HEK293 (cell line): ENCODE data around the gene VDR.

ENCODE experiments used
- CTCF ChIA-PET: fragments of 350-600 bp; formaldehyde crosslinking; extraction: SDS; loops from one replicate; lab custom pipeline; 2021; ENCODE audit warnings: antibody characterized with exemption; lab: Yijun Ruan, JAX
- POLR2A ChIA-PET: fragments of 300-600 bp; formaldehyde crosslinking; extraction: SDS; loops from one replicate; lab custom pipeline; 2020; ENCODE audit warnings: antibody characterized with exemption, inconsistent platforms; lab: Yijun Ruan, JAX
- H3K27ac ChIP-seq: fragments of 200-500 bp; sonication (Bioruptor generic); 2 replicates; pipeline ENCODE4 v1.5.1; 2014; ENCODE audit warnings: low read depth, low read length, control low read depth, inconsistent platforms; ENCODE audit errors: extremely low read depth
- H3K36me3 ChIP-seq, 2 experiments: fragments of 200-500 bp in 1 of 2; sonication (Bioruptor generic) in 1 of 2; 1 replicate in 1 of 2; 2 replicates in 1 of 2; pipeline ENCODE4 v1.5.1; 2014 to 2017; ENCODE audit warnings: inconsistent platforms in 2 of 2, low read length in 2 of 2; ENCODE audit not compliant: control insufficient read depth in 2 of 2, insufficient read depth in 1 of 2
- H3K4me1 ChIP-seq: fragments of 200-500 bp; sonication (Bioruptor generic); 2 replicates; pipeline ENCODE4 v1.5.1; 2014; ENCODE audit warnings: mild to moderate bottlenecking, low read length, inconsistent platforms; ENCODE audit not compliant: control insufficient read depth, insufficient read depth
- H3K4me3 ChIP-seq: 2 replicates; pipeline ENCODE4 v1.5.1; 2011; ENCODE audit warnings: low read depth, mild to moderate bottlenecking, control low read depth, low read length, moderate library complexity
- H3K9me3 ChIP-seq: fragments of 200-500 bp; sonication (Bioruptor generic); 2 replicates; pipeline ENCODE4 v1.5.1; 2014; ENCODE audit warnings: low read depth, low read length, inconsistent platforms; ENCODE audit not compliant: control insufficient read depth, insufficient read depth
- GLIS2 ChIP-seq: fragments of 450-650 bp; formaldehyde crosslinking; IDR thresholded peaks from 2 replicates; pipeline ENCODE4 v1.5.1; 2016; ENCODE audit warnings: missing biosample characterization, missing genetic modification characterization
- SCRT1 ChIP-seq: fragments of 450-650 bp; formaldehyde crosslinking; IDR thresholded peaks from 2 replicates; pipeline ENCODE4 v1.5.1; 2016; ENCODE audit warnings: missing biosample characterization, missing genetic modification characterization, borderline replicate concordance
- SCRT2 ChIP-seq: fragments of 450-650 bp; formaldehyde crosslinking; IDR thresholded peaks from 2 replicates; pipeline ENCODE4 v1.5.1; 2016; ENCODE audit warnings: missing biosample characterization, missing genetic modification characterization
- TCF7L2 ChIP-seq: IDR thresholded peaks from 2 replicates; pipeline ENCODE4 v1.6.1; 2011; ENCODE audit warnings: low read depth, mild to moderate bottlenecking, inconsistent platforms, low read length, moderate library complexity, borderline replicate concordance
- ZBTB17 ChIP-seq: fragments of 450-650 bp; formaldehyde crosslinking; IDR thresholded peaks from 2 replicates; pipeline ENCODE4 v1.5.1; 2016; ENCODE audit warnings: missing biosample characterization, missing genetic modification characterization
- ZBTB20 ChIP-seq: fragments of 450-650 bp; formaldehyde crosslinking; IDR thresholded peaks from 2 replicates; pipeline ENCODE4 v1.5.1; 2016; ENCODE audit warnings: missing biosample characterization, missing genetic modification characterization
- ZFP41 ChIP-seq: fragments of 450-650 bp; formaldehyde crosslinking; IDR thresholded peaks from 2 replicates; pipeline ENCODE4 v1.5.1; 2016; ENCODE audit warnings: missing biosample characterization, missing genetic modification characterization, borderline replicate concordance
- ZNF138 ChIP-seq: fragments of 450-650 bp; formaldehyde crosslinking; IDR thresholded peaks from 2 replicates; pipeline ENCODE4 v1.5.1; 2016; ENCODE audit warnings: missing biosample characterization, missing genetic modification characterization, borderline replicate concordance
- ZNF157 ChIP-seq: fragments of 450-650 bp; formaldehyde crosslinking; IDR thresholded peaks from 2 replicates; pipeline ENCODE4 v1.5.1; 2016; ENCODE audit warnings: missing biosample characterization, missing genetic modification characterization
- ZNF16 ChIP-seq: fragments of 450-650 bp; formaldehyde crosslinking; IDR thresholded peaks from 2 replicates; pipeline ENCODE4 v1.5.1; 2016; ENCODE audit warnings: low read depth, missing biosample characterization, missing genetic modification characterization
- ZNF214 ChIP-seq: fragments of 450-650 bp; formaldehyde crosslinking; IDR thresholded peaks from 2 replicates; pipeline ENCODE4 v1.5.1; 2017; ENCODE audit warnings: missing biosample characterization, mild to moderate bottlenecking, missing genetic modification characterization, borderline replicate concordance
- ZNF221 ChIP-seq: fragments of 450-650 bp; formaldehyde crosslinking; IDR thresholded peaks from 2 replicates; pipeline ENCODE4 v1.5.1; 2017; ENCODE audit warnings: missing biosample characterization, missing genetic modification characterization, borderline replicate concordance
- ZNF302 ChIP-seq: fragments of 450-650 bp; formaldehyde crosslinking; IDR thresholded peaks from 2 replicates; pipeline ENCODE4 v1.5.1; 2016; ENCODE audit warnings: missing biosample characterization, missing genetic modification characterization, low read depth
- ZNF473 ChIP-seq: fragments of 450-650 bp; formaldehyde crosslinking; IDR thresholded peaks from 2 replicates; pipeline ENCODE4 v1.5.1; 2017; ENCODE audit warnings: missing biosample characterization, missing genetic modification characterization
- ZNF510 ChIP-seq: fragments of 450-650 bp; formaldehyde crosslinking; IDR thresholded peaks from 2 replicates; pipeline ENCODE4 v1.5.1; 2018; ENCODE audit warnings: mild to moderate bottlenecking, missing genetic modification characterization, missing biosample characterization; ENCODE audit not compliant: insufficient replicate concordance
- ZNF585B ChIP-seq: fragments of 450-650 bp; formaldehyde crosslinking; IDR thresholded peaks from 2 replicates; pipeline ENCODE4 v1.5.1; 2016; ENCODE audit warnings: missing biosample characterization, missing genetic modification characterization
- ZNF843 ChIP-seq: fragments of 450-650 bp; formaldehyde crosslinking; IDR thresholded peaks from 2 replicates; pipeline ENCODE4 v1.5.1; 2016; ENCODE audit warnings: missing biosample characterization, missing genetic modification characterization
- ZXDB ChIP-seq: fragments of 450-650 bp; formaldehyde crosslinking; IDR thresholded peaks from 2 replicates; pipeline ENCODE4 v1.5.1; 2016; ENCODE audit warnings: missing biosample characterization, missing genetic modification characterization
- TF ChIP-seq, protein P1 (sequence below): fragments of 450-650 bp; formaldehyde crosslinking; IDR thresholded peaks from 2 replicates; pipeline ENCODE4 v1.5.1; 2016; ENCODE audit warnings: missing biosample characterization, missing genetic modification characterization
- TF ChIP-seq, protein P2 (sequence below): fragments of 450-650 bp; formaldehyde crosslinking; IDR thresholded peaks from 2 replicates; pipeline ENCODE4 v1.5.1; 2016; ENCODE audit warnings: missing biosample characterization, missing genetic modification characterization, low read depth
- TF ChIP-seq, protein P3 (sequence below): fragments of 450-650 bp; formaldehyde crosslinking; optimal IDR thresholded peaks from 2 replicates; pipeline ENCODE3; 2016; ENCODE audit warnings: missing biosample characterization, mild to moderate bottlenecking, missing genetic modification characterization
- TF ChIP-seq, protein P4 (sequence below): fragments of 450-650 bp; formaldehyde crosslinking; IDR thresholded peaks from 2 replicates; pipeline ENCODE4 v1.5.1; 2016; ENCODE audit warnings: missing biosample characterization, missing genetic modification characterization, borderline replicate concordance

Gene VDR

DNA sequence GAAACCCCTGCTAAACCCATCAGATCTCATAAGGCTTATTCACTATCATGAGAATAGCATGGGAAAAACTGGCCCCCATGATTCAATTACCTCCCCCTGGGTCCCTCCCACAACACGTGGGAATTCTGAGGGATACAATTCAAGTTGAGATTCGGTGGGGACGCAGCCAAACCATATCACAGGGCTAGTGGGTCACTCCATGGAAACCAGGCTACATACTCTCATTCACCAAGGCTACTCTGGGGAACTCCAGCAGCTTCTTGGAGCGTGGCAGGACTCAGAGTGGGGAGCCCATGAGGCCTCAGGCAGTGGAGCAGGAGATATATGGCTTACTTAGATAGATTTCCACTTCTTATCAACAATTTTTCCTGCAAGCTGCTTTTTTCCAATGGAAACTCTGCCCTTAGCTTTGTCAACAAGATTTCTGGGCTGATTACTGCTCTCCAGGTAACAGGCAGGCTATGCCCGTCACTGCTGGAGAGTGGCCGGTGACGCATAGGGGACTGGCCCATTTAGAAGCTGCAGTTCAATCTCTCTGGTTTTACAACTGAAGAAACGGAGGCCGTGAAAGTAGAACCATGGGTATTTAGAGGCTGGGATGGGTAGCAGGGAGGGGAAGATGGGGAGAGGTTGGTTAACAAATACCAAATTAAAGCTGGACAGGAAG lies 16.5 kb downstream of the VDR start:
- POLR2A ChIA-PET, result no interaction called here
- H3K9me3 ChIP-seq, result no peaks in the 10 kb centered on the region
- TF ChIP-seq, protein P1, sequence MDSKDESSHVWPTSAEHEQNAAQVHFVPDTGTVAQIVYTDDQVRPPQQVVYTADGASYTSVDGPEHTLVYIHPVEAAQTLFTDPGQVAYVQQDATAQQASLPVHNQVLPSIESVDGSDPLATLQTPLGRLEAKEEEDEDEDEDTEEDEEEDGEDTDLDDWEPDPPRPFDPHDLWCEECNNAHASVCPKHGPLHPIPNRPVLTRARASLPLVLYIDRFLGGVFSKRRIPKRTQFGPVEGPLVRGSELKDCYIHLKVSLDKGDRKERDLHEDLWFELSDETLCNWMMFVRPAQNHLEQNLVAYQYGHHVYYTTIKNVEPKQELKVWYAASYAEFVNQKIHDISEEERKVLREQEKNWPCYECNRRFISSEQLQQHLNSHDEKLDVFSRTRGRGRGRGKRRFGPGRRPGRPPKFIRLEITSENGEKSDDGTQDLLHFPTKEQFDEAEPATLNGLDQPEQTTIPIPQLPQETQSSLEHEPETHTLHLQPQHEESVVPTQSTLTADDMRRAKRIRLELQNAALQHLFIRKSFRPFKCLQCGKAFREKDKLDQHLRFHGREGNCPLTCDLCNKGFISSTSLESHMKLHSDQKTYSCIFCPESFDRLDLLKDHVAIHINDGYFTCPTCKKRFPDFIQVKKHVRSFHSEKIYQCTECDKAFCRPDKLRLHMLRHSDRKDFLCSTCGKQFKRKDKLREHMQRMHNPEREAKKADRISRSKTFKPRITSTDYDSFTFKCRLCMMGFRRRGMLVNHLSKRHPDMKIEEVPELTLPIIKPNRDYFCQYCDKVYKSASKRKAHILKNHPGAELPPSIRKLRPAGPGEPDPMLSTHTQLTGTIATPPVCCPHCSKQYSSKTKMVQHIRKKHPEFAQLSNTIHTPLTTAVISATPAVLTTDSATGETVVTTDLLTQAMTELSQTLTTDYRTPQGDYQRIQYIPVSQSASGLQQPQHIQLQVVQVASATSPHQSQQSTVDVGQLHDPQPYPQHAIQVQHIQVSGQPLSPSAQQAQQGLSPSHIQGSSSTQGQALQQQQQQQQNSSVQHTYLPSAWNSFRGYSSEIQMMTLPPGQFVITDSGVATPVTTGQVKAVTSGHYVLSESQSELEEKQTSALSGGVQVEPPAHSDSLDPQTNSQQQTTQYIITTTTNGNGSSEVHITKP (tag by site-specific recombination), result no peak
- no peak for TF ChIP-seq ZBTB17
- TF ChIP-seq ZNF302 (tag by site-specific recombination), result no peak
- TF ChIP-seq ZNF157 (tag by site-specific recombination), result no peak
- TF ChIP-seq, protein P2, sequence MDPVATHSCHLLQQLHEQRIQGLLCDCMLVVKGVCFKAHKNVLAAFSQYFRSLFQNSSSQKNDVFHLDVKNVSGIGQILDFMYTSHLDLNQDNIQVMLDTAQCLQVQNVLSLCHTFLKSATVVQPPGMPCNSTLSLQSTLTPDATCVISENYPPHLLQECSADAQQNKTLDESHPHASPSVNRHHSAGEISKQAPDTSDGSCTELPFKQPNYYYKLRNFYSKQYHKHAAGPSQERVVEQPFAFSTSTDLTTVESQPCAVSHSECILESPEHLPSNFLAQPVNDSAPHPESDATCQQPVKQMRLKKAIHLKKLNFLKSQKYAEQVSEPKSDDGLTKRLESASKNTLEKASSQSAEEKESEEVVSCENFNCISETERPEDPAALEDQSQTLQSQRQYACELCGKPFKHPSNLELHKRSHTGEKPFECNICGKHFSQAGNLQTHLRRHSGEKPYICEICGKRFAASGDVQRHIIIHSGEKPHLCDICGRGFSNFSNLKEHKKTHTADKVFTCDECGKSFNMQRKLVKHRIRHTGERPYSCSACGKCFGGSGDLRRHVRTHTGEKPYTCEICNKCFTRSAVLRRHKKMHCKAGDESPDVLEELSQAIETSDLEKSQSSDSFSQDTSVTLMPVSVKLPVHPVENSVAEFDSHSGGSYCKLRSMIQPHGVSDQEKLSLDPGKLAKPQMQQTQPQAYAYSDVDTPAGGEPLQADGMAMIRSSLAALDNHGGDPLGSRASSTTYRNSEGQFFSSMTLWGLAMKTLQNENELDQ, result no peak
- TF ChIP-seq ZNF138 (tag by site-specific recombination), result no peak
- no peak for TF ChIP-seq ZNF214 (tag by site-specific recombination)
- TF ChIP-seq TCF7L2, result no peak
- TF ChIP-seq ZBTB20 (tag by site-specific recombination), result no peak
- no peak for TF ChIP-seq SCRT2 (tag by site-specific recombination)
- no peak for TF ChIP-seq ZNF221 (tag by site-specific recombination)
- no peak for TF ChIP-seq ZNF843 (tag by site-specific recombination)
- H3K36me3 ChIP-seq, result no peaks in the 10 kb centered on the region
- CTCF ChIA-PET, result interaction anchor here (0.6 kb wide), 1 partner anchor 72 kb away, joined by 3 read pairs; no protein-coding TSS in a partner anchor
- no peak overlapping the region for H3K4me3 ChIP-seq
- no peaks in the 10 kb centered on the region for H3K4me1 ChIP-seq
- H3K27ac ChIP-seq, result no peak overlapping the region

DNA sequence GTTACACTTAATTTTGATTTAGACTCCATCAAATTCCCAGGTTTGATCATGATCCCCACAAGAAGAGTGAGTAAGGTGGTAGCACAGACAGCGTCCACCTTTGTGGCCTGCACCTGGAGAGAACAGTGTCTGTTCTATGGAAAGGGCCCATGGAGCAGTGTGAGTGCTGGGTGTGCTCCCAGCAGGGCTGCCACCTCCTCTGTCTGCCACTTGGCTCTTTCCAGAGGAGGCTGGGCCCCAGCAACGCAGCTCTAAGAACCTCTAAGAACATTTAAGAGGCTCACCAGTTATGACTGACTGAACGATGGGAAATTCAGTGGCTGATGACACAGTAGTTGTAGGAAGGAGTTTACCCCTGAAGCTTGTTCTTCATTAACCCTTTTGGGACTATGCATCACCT lies 17.3 kb downstream of the VDR start:
- no peaks in the 10 kb centered on the region for H3K36me3 ChIP-seq
- H3K27ac ChIP-seq, result no peak overlapping the region
- no peak overlapping the region for H3K4me3 ChIP-seq
- ChIA-PET CTCF (interaction anchor here (1.1 kb wide), 1 partner anchor 173 kb away, joined by 5 read pairs; no protein-coding TSS in a partner anchor), POLR2A (no interaction called here)
- no peaks in the 10 kb centered on the region for H3K9me3 ChIP-seq
- no peaks in the 10 kb centered on the region for H3K4me1 ChIP-seq
- TF ChIP-seq, protein P3, sequence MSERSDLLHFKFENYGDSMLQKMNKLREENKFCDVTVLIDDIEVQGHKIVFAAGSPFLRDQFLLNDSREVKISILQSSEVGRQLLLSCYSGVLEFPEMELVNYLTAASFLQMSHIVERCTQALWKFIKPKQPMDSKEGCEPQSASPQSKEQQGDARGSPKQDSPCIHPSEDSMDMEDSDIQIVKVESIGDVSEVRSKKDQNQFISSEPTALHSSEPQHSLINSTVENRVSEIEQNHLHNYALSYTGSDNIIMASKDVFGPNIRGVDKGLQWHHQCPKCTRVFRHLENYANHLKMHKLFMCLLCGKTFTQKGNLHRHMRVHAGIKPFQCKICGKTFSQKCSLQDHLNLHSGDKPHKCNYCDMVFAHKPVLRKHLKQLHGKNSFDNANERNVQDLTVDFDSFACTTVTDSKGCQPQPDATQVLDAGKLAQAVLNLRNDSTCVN (tag by site-specific recombination), result no peak
- TF ChIP-seq GLIS2 (tag by site-specific recombination), result no peak
- no peak for TF ChIP-seq ZFP41
- TF ChIP-seq ZNF473 (tag by site-specific recombination), result no peak
- no peak for TF ChIP-seq ZNF16
- TF ChIP-seq ZNF585B, result no peak
- TF ChIP-seq SCRT1 (tag by site-specific recombination), result no peak
- no peak for TF ChIP-seq ZNF510 (tag by site-specific recombination)
- TF ChIP-seq, protein P4, sequence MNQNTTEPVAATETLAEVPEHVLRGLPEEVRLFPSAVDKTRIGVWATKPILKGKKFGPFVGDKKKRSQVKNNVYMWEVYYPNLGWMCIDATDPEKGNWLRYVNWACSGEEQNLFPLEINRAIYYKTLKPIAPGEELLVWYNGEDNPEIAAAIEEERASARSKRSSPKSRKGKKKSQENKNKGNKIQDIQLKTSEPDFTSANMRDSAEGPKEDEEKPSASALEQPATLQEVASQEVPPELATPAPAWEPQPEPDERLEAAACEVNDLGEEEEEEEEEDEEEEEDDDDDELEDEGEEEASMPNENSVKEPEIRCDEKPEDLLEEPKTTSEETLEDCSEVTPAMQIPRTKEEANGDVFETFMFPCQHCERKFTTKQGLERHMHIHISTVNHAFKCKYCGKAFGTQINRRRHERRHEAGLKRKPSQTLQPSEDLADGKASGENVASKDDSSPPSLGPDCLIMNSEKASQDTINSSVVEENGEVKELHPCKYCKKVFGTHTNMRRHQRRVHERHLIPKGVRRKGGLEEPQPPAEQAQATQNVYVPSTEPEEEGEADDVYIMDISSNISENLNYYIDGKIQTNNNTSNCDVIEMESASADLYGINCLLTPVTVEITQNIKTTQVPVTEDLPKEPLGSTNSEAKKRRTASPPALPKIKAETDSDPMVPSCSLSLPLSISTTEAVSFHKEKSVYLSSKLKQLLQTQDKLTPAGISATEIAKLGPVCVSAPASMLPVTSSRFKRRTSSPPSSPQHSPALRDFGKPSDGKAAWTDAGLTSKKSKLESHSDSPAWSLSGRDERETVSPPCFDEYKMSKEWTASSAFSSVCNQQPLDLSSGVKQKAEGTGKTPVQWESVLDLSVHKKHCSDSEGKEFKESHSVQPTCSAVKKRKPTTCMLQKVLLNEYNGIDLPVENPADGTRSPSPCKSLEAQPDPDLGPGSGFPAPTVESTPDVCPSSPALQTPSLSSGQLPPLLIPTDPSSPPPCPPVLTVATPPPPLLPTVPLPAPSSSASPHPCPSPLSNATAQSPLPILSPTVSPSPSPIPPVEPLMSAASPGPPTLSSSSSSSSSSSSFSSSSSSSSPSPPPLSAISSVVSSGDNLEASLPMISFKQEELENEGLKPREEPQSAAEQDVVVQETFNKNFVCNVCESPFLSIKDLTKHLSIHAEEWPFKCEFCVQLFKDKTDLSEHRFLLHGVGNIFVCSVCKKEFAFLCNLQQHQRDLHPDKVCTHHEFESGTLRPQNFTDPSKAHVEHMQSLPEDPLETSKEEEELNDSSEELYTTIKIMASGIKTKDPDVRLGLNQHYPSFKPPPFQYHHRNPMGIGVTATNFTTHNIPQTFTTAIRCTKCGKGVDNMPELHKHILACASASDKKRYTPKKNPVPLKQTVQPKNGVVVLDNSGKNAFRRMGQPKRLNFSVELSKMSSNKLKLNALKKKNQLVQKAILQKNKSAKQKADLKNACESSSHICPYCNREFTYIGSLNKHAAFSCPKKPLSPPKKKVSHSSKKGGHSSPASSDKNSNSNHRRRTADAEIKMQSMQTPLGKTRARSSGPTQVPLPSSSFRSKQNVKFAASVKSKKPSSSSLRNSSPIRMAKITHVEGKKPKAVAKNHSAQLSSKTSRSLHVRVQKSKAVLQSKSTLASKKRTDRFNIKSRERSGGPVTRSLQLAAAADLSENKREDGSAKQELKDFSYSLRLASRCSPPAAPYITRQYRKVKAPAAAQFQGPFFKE (tag by site-specific recombination), result no peak
- no peak for TF ChIP-seq ZXDB
- no peak for TF ChIP-seq SCRT2 (tag by site-specific recombination)
